Astrocyte (in vitro differentiated cells and primary cell): ENCODE results near the gene ESRRB.

ENCODE experiments used
- CTCF ChIP-seq: IDR thresholded peaks from 2 replicates; pipeline ENCODE4 v1.5.1; 2011; ENCODE audit warnings: low read depth, mild to moderate bottlenecking, inconsistent platforms, low read length, moderate library complexity; ENCODE audit not compliant: insufficient read depth
- EZH2 ChIP-seq: IDR thresholded peaks from 2 replicates; pipeline ENCODE4 v1.6.1; 2012; ENCODE audit warnings: mild to moderate bottlenecking, low read length, inconsistent platforms; ENCODE audit not compliant: insufficient read depth

GRCh38 chr14:76326918-76327689 lies 48.8 kb upstream of the ESRRB start:
- TF ChIP-seq CTCF (no peak), EZH2 (no peak)
